Stimulated activated naive CD4-positive, alpha-beta T cell (primary cell): Measurements from ENCODE around the gene EVC.
"Not testable (repeated sequence)": the region's sequence is repeated elsewhere in the genome, so short reads cannot be mapped to it uniquely, and the experiment has no call there.

Experiments
- DNase-seq, 6 experiments: peaks; one replicate each; lab custom pipeline; 2025; lab: John Stamatoyannopoulos, UW

Gene EVC

GRCh38 chr4:5812506-5813229, 101.7 kb downstream of the EVC start:
- DNase-seq: peak in 2 of 6 experiments; percentile 7 to 14

DNA sequence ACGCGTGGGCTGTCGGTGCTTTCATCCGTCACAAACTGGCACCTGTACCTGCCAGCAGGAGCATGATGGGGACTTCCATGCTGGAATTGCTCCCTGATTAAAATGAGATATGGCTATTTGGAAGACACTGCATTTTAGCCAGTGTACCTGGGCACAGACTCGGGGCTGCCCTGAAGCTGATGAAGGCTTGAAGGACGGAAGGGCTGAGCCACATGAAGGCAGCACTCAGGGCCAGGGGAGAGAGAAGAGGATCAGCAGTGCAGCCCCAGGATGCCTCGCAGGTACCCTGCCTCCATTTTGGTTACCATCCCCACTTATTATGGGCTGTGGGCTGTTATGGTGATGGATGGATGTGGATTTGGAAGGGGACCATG, 102.9 kb downstream of the EVC start:
- no peak for DNase-seq

DNA sequence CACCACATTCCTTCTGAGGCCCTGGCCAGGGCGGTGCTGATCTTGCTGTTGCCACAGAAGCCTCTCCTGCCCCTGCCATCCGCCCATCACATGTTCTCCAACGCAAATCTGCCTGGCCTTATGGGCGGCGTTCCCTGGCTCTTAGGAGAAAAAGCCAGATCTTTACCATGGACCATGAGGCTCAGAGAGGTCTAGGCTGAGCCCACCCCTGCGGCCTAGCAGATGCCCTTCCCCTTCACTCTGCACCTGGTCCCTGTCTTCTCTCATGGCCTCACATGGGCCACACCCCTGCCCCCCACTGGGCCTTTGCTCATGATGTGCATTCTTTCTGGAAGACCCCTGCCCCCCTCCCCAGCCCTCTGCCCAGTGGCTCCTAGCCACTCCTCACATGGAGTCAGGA, 103.4 kb downstream of the EVC start:
- no peak for DNase-seq

- DNase-seq: no peak
Observed at GRCh38 chr4:5815641-5816040, 104.6 kb downstream of the EVC start.

DNA sequence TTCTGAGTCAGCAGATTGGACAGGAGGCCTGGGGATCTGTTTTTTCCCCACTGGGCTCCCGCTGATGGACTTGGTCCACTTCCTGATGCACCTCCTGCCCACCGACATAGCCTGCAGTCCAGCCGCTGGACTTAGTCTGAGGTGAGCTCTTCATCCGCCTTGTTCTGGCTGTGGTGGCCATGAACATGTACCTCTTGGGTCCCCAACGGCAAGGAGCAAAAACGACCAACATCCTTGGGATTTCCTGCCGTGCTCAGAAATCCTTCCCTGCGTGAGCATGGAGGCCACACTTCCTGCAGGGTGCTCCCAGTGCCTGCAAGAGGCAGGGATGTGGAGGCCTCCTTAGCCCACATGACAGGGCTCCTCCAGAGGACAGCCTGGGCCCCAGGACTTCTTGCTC, 105.1 kb downstream of the EVC start:
- no peak for DNase-seq

DNA sequence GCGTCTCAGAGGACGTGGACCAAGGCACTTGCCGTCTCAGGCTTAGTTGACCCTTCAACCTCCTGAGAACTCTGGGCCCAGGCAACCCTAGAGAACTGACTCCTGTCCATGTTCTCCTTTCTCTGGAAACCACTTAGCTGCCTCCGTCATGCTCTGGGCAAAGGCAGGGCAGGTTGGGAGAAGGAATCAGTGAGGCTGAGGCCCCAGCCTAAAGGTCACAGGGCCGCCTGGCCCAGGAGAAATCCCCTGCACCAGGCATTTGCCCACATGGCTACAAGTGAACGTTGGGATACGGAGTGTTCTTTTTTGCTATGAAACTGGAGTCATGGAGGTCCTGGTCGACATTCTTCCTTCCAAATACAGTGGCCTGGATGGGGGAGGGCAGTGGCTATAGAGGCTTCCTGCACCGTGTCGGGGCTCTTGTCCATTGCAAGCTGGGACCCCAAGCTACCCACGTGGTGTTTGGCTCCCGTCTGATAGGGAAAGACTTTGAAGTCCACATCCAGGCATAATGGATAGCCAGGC, 105.9 kb downstream of the EVC start:
- no peak for DNase-seq

- DNase-seq: no peak
Observed at GRCh38 chr4:5821665-5822358, 110.8 kb downstream of the EVC start.

DNA sequence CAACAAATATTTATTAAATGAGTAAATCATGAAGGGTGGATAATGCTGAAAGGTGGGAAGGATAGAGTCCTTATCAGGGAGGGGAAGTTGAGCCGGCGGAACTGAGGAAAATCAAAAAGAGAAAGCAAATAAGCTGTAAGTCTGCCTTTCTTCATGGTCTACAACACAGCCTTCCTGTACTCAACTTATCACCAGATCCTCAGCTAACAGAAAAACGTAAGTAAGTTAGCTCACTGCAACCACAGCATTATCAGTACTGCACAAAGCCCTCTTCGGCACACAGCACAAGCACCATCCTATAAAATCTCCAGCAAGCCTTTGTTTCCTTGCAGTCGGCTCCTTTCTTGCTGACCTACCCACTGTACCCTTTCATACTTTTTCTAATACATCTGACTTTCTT, 111.6 kb downstream of the EVC start:
- no peak for DNase-seq

GRCh38 chr4:5823542-5824211, 112.7 kb downstream of the EVC start:
- DNase-seq: no peak

DNA sequence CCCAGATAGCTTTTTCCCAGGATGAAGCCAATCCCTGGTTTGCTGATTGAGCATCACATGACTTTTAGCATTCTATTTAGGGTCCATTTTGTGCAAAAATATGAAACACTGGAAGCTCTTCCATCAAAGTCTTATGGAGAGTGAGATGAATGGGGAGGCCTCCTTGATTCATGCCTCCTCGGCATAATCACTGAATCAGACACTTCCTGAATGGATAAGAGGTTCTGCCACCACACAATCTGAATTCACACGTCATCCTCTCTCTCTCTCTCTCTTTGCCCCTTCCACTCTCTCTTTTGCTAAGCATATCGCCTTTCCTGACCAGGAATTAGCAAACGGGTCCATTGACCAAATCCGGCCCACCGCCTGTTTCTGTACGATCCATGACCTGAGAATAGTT, 113.2 kb downstream of the EVC start:
- no peak for DNase-seq

DNA sequence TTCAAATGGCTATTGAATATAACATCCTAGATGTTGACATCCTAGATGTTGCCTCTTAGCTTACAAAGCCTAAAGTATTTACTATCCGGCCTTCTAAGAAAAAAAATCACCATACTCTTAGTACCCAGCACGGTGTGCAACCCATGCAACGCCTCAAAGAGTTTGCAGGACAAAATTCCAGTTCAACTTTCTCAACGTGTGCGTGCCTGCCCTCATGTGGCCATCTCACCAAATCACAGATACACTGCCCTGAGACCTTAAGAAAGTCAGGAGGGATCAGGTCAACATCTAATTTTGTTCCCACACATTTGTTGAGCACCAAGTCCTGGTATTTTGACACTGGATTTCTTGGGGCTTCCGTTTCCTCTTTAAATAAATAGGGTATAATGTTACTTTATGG, 113.6 kb downstream of the EVC start:
- DNase-seq: no peak

- no peak for DNase-seq
Observed at GRCh38 chr4:5825321-5826041, 114.5 kb downstream of the EVC start.

DNA sequence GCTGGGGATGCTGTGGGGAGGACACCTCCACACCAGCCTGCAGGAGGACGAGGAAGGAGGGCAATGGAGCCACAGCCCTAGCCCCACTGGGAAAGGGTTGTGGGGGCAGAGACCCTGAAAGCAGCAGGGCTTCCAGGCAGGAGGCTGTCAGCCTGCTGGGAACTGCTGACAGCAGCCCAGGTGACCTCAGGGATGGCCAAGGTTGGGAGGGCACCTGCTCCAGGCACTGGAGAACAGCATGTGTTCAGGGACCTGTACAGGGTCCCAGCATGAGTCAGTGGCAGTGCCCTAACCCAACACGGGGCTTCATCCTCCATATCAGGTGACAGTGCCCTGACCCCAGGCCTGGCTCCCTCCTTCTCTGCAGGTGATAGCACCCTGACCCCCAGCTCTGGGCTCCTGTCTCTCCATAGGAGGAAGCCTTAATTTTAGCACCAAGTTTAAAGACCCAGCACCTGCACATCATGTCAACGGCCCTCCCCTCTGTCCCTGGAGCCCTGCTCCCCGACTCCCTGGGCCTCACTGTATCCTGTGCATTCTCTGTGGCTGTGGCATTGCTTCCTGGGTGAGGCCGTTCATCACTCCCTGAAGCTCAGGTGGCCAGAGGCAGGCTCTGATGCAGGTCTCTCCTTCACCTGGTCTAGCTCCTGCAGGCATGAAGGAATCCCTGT, 115.6 kb downstream of the EVC start:
- DNase-seq: no peak

GRCh38 chr4:5827108-5828004, 116.4 kb downstream of the EVC start:
- DNase-seq: no peak

- no peak for DNase-seq
Observed at GRCh38 chr4:5828005-5828391, 117.0 kb downstream of the EVC start.

GRCh38 chr4:5836943-5837342, 125.9 kb downstream of the EVC start:
- DNase-seq: no peak

GRCh38 chr4:5837483-5837882, 126.5 kb downstream of the EVC start:
- DNase-seq: not testable (repeated sequence)

GRCh38 chr4:5839332-5839731, 128.3 kb downstream of the EVC start:
- no peak for DNase-seq

GRCh38 chr4:5839751-5840674, 129.0 kb downstream of the EVC start:
- DNase-seq: no peak

- DNase-seq: no peak
Observed at GRCh38 chr4:5842456-5842855, 131.5 kb downstream of the EVC start.
